OCI-LY7 (cell line): ENCODE data around the gene IKZF3.

Source experiments
- EZH2phosphoT487 ChIP-seq: fragments of 200-600 bp; sonication (generic); IDR thresholded peaks from 2 replicates; pipeline ENCODE4 v1.6.1; 2018; ENCODE audit warnings: low read depth, borderline replicate concordance, mild to moderate bottlenecking, mixed run types, antibody characterized with exemption, low read length, moderate library complexity, mixed read lengths
- TF ChIP-seq, protein P1 (sequence below): fragments of 200-600 bp; sonication (generic); conservative IDR thresholded peaks from 2 replicates; pipeline ENCODE4 v1.5.1; 2014; ENCODE audit warnings: mild to moderate bottlenecking, antibody characterized with exemption, low read length, moderate library complexity, mixed read lengths

DNA sequence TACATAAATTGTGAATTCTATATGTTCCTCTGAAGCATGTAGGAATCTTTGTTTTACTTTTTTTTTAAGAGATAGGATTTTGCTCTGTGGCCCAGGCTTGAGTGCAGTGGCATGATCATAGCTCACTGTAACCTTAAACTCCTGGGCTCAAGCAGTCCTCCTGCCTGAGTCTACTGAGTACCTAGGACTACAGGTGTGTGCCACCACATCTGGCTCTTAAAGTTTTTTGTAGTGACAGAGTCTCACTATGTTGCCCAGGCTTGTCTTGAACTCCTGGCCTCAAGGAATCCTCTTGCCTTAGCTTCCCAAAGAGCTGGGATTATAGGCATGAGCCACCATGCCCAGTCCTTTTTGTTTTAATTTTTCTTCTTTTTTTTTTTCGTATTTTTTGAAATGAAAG is 25.3 kb downstream of the IKZF3 start:
- TF ChIP-seq, protein P1, sequence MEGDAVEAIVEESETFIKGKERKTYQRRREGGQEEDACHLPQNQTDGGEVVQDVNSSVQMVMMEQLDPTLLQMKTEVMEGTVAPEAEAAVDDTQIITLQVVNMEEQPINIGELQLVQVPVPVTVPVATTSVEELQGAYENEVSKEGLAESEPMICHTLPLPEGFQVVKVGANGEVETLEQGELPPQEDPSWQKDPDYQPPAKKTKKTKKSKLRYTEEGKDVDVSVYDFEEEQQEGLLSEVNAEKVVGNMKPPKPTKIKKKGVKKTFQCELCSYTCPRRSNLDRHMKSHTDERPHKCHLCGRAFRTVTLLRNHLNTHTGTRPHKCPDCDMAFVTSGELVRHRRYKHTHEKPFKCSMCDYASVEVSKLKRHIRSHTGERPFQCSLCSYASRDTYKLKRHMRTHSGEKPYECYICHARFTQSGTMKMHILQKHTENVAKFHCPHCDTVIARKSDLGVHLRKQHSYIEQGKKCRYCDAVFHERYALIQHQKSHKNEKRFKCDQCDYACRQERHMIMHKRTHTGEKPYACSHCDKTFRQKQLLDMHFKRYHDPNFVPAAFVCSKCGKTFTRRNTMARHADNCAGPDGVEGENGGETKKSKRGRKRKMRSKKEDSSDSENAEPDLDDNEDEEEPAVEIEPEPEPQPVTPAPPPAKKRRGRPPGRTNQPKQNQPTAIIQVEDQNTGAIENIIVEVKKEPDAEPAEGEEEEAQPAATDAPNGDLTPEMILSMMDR, result no peak
- TF ChIP-seq EZH2phosphoT487, result no peak
